Kidney (tissue), 14 donors: ENCODE results near the gene TTI1. TPM values are rescaled to one million over a fixed set of nuclear protein-coding genes. Genes with fewer than 3 reads are reported as not detected.

Experiments
- DNase-seq, 5 donors: peaks; one replicate each; pipeline ENCODE4 v3.0.0-alpha.2; 2013 to 2020
- FAIRE-seq: peaks from 2 replicates; lab custom pipeline; 2012; peaks lifted over from hg19 to GRCh38; lab: Jason Lieb, UNC
- H3K27ac ChIP-seq, 2 donors: one replicate each; pipeline ENCODE4 v1.7.0; 2013; ENCODE audit warnings: low read depth in 2 of 2, low read length in 2 of 2, inconsistent platforms in 1 of 2
- H3K27me3 ChIP-seq: one replicate; pipeline ENCODE4 v1.7.1; 2013; ENCODE audit warnings: low read length, inconsistent platforms; ENCODE audit not compliant: control insufficient read depth, insufficient read depth
- H3K36me3 ChIP-seq, 3 donors: one replicate each; pipeline versions ENCODE4 v1.7.0 to v1.7.1; 2013; ENCODE audit warnings: low read length in 3 of 3, control low read depth in 1 of 3, inconsistent platforms in 1 of 3; ENCODE audit not compliant: insufficient read depth in 3 of 3, control insufficient read depth in 2 of 3
- H3K4me1 ChIP-seq, 3 donors: one replicate each; pipeline versions ENCODE4 v1.7.0 to v1.7.1; 2013; ENCODE audit warnings: low read length in 3 of 3, inconsistent platforms in 1 of 3, low read depth in 1 of 3; ENCODE audit not compliant: control insufficient read depth in 2 of 3, insufficient read depth in 2 of 3
- H3K4me3 ChIP-seq, 3 donors: one replicate each; pipeline versions ENCODE4 v1.7.0 to v1.8.1; 2013; ENCODE audit warnings: low read length in 3 of 3, control low read depth in 1 of 3, inconsistent platforms in 1 of 3
- H3K9ac ChIP-seq, 3 donors: one replicate each; pipeline versions ENCODE4 v1.7.0 to v1.7.1; 2013; ENCODE audit warnings: low read length in 3 of 3, control low read depth in 1 of 3, inconsistent platforms in 1 of 3
- H3K9me3 ChIP-seq, 3 donors: one replicate each; pipeline versions ENCODE4 v1.7.0 to v1.7.1; 2013; ENCODE audit warnings: low read length in 3 of 3, control low read depth in 1 of 3, inconsistent platforms in 1 of 3; ENCODE audit not compliant: control insufficient read depth in 2 of 3, insufficient read depth in 1 of 3
- intact Hi-C: fragments of 100-400 bp; cut with DNase I; formaldehyde crosslinking; loops from one replicate; pipeline ENCODE4 v1.11.1; 2022
- polyA plus RNA-seq: library from polyadenylated mRNA; stranded (reverse); fragments of 350-450 nt; fragmentation: Illumina TruSeq; extraction: RNeasy Lipid Tissue Mini Kit (QIAGEN cat#74804); gene quantifications from one replicate; pipeline ENCODE4 v1.2.3, GENCODE V29; 2014; ENCODE audit warnings: low read depth, low replicate concordance; ENCODE audit not compliant: insufficient read depth
- total RNA-seq: library from RNA; stranded (reverse); fragmentation: NEBNext Ultra II Directional; extraction: Animal tissue kit (Norgen Biotek cat#: 25700); gene quantifications from one replicate; pipeline ENCODE4 v1.2.1, GENCODE V29; 2021
- TF ChIP-seq, protein P1 (sequence below): IDR thresholded peaks from 3 replicates; pipeline ENCODE4 v1.5.1; 2012; ENCODE audit warnings: mild to moderate bottlenecking, moderate library complexity, borderline replicate concordance; ENCODE audit not compliant: insufficient read depth; ENCODE audit errors: extremely low read depth
- donor health status: control.
- donor health status: control.
- donor health status: control.
- donor health status: control.
- donor health status: control.
- donor health status: DM: yes; HTN: yes; CAD: no.
- donor health status: Normal renal cell carcinoma (clear cell type).

Gene TTI1
- total and polyA plus RNA-seq, 2 donors from 2014 or later: 8.6 to 19.5 TPM

- no peak for FAIRE-seq
- H3K36me3 ChIP-seq: no peaks in the 10 kb centered on the region
- TF ChIP-seq, protein P1, sequence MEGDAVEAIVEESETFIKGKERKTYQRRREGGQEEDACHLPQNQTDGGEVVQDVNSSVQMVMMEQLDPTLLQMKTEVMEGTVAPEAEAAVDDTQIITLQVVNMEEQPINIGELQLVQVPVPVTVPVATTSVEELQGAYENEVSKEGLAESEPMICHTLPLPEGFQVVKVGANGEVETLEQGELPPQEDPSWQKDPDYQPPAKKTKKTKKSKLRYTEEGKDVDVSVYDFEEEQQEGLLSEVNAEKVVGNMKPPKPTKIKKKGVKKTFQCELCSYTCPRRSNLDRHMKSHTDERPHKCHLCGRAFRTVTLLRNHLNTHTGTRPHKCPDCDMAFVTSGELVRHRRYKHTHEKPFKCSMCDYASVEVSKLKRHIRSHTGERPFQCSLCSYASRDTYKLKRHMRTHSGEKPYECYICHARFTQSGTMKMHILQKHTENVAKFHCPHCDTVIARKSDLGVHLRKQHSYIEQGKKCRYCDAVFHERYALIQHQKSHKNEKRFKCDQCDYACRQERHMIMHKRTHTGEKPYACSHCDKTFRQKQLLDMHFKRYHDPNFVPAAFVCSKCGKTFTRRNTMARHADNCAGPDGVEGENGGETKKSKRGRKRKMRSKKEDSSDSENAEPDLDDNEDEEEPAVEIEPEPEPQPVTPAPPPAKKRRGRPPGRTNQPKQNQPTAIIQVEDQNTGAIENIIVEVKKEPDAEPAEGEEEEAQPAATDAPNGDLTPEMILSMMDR: no peak
- no peak overlapping the region for H3K4me3 ChIP-seq
- H3K27me3 ChIP-seq: no peaks in the 10 kb centered on the region
- intact Hi-C loops: no loop called here
- no peak overlapping the region for H3K27ac ChIP-seq
- H3K9ac ChIP-seq: no peak overlapping the region
- H3K9me3 ChIP-seq: peaks cover 0 to 10% (median 0%) of the 10 kb centered on the region in 3 donors
- no peaks in the 10 kb centered on the region for H3K4me1 ChIP-seq
- DNase-seq: no peak
These were observed 85.3 kb downstream of the TTI1 start for GRCh38 chr20:37947943-37948342.

DNA sequence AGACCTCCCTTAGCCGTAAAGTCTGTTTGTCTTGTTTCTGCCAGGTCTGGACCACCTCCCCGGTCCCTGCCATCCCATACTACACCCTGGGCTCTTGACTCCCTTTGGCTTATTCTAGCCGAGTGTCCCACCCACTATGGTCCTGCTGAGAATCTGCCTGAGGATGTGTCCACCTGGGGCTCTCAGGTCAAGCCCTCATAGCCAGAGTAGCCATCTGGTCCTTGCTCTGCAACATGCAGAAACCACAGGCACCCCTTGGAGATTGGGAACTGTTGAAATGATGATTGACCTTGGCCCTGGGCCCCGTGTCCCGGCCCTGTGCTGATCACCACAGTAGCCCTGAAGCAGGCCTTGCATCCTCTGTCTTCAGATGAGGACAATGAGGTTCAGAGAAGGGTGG lies 86.3 kb downstream of the TTI1 start:
- intact Hi-C loops: no loop called here
- Histone ChIP-seq H3K36me3 (no peaks in the 10 kb centered on the region), H3K4me3 (no peak overlapping the region), H3K27ac (no peak overlapping the region), H3K9ac (no peak overlapping the region), H3K4me1 (no peaks in the 10 kb centered on the region), H3K9me3 (peaks cover 0 to 10% (median 0%) of the 10 kb centered on the region in 3 donors), H3K27me3 (no peaks in the 10 kb centered on the region)
- DNase-seq (no peak), FAIRE-seq (no peak)
- TF ChIP-seq, protein P1: no peak

DNA sequence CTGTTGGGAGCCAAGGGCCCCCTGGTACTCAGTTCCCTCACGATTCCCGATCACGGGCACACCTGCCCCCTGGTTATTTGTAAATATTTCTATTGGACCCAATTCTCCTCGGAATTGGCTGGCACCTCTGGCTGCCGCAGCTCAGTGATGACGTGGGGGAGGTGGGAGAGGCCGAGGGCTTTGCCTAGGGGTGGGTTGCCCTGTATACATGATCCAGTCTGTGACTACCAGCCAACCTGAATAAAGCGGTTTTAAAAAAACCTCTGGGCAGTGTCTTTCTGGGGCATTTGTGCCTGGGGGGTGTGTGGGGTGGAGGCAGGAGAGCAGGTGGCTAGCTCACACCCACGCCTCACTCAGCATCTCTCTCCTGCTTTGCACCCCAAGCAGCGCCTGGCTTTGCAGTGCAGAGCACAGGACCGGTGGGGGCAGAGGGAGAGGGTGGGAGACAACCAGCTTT lies 88.1 kb downstream of the TTI1 start:
- Histone ChIP-seq H3K27ac (no peak overlapping the region), H3K4me1 (no peaks in the 10 kb centered on the region), H3K9me3 (peaks cover 0 to 10% (median 0%) of the 10 kb centered on the region in 3 donors), H3K27me3 (no peaks in the 10 kb centered on the region), H3K4me3 (no peak overlapping the region), H3K9ac (no peak overlapping the region), H3K36me3 (no peaks in the 10 kb centered on the region)
- FAIRE-seq: no peak
- intact Hi-C loops: no loop called here
- DNase-seq: no peak
- TF ChIP-seq, protein P1: no peak

DNA sequence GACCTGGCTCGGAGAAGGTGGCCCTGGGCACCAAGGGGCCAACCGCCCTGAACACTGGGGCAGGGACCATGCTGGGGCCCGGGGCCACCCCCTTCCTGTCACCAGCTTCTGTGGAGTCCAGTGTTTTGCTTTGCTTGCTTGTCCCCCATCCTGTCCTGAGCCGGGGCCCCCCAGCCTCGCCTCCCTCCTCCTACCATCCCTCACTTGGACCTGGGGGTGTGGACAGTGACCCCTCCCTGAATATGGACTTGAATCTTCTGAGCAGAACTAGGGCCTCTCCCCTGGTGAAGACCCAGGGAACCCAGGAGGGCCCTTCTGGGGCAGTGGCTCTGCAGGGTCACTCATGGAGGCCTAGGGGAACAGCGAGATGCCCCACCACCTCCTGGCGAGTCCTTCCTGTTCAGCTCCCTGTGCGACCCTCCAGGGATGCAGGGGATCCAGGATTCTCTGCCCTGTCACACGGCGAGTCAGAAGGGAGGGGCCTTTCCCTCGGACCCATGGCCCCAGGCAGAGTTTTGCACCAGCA lies 88.7 kb downstream of the TTI1 start:
- H3K36me3 ChIP-seq: no peaks in the 10 kb centered on the region
- no peak overlapping the region for H3K9ac ChIP-seq
- TF ChIP-seq, protein P1: no peak
- no peaks in the 10 kb centered on the region for H3K27me3 ChIP-seq
- peaks cover 0 to 10% (median 0%) of the 10 kb centered on the region in 3 donors for H3K9me3 ChIP-seq
- H3K27ac ChIP-seq: no peak overlapping the region
- intact Hi-C loops: no loop called here
- FAIRE-seq (no peak), DNase-seq (no peak)
- no peaks in the 10 kb centered on the region for H3K4me1 ChIP-seq
- H3K4me3 ChIP-seq: no peak overlapping the region
